SK-N-MC (cell line): ENCODE measurements around the gene TM9SF1.

Experiments
- DNase-seq: peaks from one replicate; pipeline ENCODE4 v3.0.0-alpha.2; 2011; ENCODE audit warnings: low read depth, low spot score
- H3K27ac ChIP-seq: fragments of 200-600 bp; sonication (generic); 2 replicates; pipeline ENCODE4 v1.5.1; 2016; ENCODE audit warnings: mixed run types
- H3K36me3 ChIP-seq: fragments of 200-600 bp; sonication (generic); 2 replicates; pipeline ENCODE4 v1.6.1; 2017; ENCODE audit warnings: antibody characterized with exemption, low read length, mixed read lengths; ENCODE audit not compliant: insufficient read depth
- H3K4me3 ChIP-seq: fragments of 200-600 bp; sonication (generic); 2 replicates; pipeline ENCODE4 v1.5.1; 2016
- H3K9ac ChIP-seq: fragments of 200-600 bp; sonication (generic); 2 replicates; pipeline ENCODE4 v1.8.0; 2017; ENCODE audit warnings: mixed run types, mixed read lengths; ENCODE audit not compliant: insufficient read length
- H3K9me3 ChIP-seq: fragments of 200-600 bp; sonication (generic); 2 replicates; pipeline ENCODE4 v1.6.1; 2017; ENCODE audit warnings: low read depth, mild to moderate bottlenecking, antibody characterized with exemption, low read length, moderate library complexity, mixed read lengths
- EZH2 ChIP-seq: fragments of 200-600 bp; sonication (generic); IDR thresholded peaks from one replicate; pipeline ENCODE4 v1.6.1; 2017; ENCODE audit warnings: antibody characterized with exemption
- FOXP2 ChIP-seq: optimal IDR thresholded peaks from 2 replicates; pipeline ENCODE3; 2011; ENCODE audit warnings: mild to moderate bottlenecking, moderate library complexity; ENCODE audit not compliant: insufficient read depth; ENCODE audit errors: extremely low read length, control extremely low read depth
- POLR2AphosphoS5 ChIP-seq: IDR thresholded peaks from 2 replicates; pipeline ENCODE4 v1.6.1; 2012; ENCODE audit warnings: mild to moderate bottlenecking, low read depth, low read length, borderline replicate concordance

TM9SF1 gene

GRCh38 chr14:24159777-24160498, 35.3 kb downstream of the TM9SF1 start:
- Histone ChIP-seq H3K27ac (no peak overlapping the region), H3K4me3 (no peak overlapping the region), H3K9me3 (no peaks in the 10 kb centered on the region), H3K9ac (no peak overlapping the region), H3K36me3 (peaks cover 41% of the 10 kb centered on the region)
- DNase-seq = no peak
- TF ChIP-seq EZH2 = no peak
- no peak for TF ChIP-seq POLR2AphosphoS5
- no peak for TF ChIP-seq FOXP2

GRCh38 chr14:24157331-24157730, 37.9 kb downstream of the TM9SF1 start:
- Histone ChIP-seq H3K36me3 (peaks cover 46% of the 10 kb centered on the region), H3K27ac (no peak overlapping the region), H3K9me3 (no peaks in the 10 kb centered on the region), H3K4me3 (no peak overlapping the region), H3K9ac (no peak overlapping the region)
- DNase-seq = no peak
- no peak for TF ChIP-seq EZH2
- no peak for TF ChIP-seq POLR2AphosphoS5
- no peak for TF ChIP-seq FOXP2

- no peak for DNase-seq
- TF ChIP-seq FOXP2 (no peak), EZH2 (no peak)
- no peak overlapping the region for H3K4me3 ChIP-seq
- H3K27ac ChIP-seq = no peak overlapping the region
- no peak overlapping the region for H3K9ac ChIP-seq
- no peaks in the 10 kb centered on the region for H3K9me3 ChIP-seq
- peaks cover 48% of the 10 kb centered on the region for H3K36me3 ChIP-seq
Measured at GRCh38 chr14:24156840-24157239, 38.4 kb downstream of the TM9SF1 start.

GRCh38 chr14:24155100-24155499, 40.1 kb downstream of the TM9SF1 start:
- Histone ChIP-seq H3K4me3 (no peak overlapping the region), H3K36me3 (peaks cover 58% of the 10 kb centered on the region), H3K9ac (no peak overlapping the region), H3K9me3 (no peaks in the 10 kb centered on the region), H3K27ac (no peak overlapping the region)
- DNase-seq = no peak
- TF ChIP-seq POLR2AphosphoS5 (no peak), FOXP2 (no peak), EZH2 (no peak)

GRCh38 chr14:24151404-24152080, 43.7 kb downstream of the TM9SF1 start:
- TF ChIP-seq POLR2AphosphoS5 = no peak
- TF ChIP-seq FOXP2 = no peak
- TF ChIP-seq EZH2 = no peak
- peaks cover 43% of the 10 kb centered on the region; the same call in 1 of the 2 replicates for H3K36me3 ChIP-seq
- no peak overlapping the region for H3K27ac ChIP-seq

GRCh38 chr14:24150993-24151392, 44.2 kb downstream of the TM9SF1 start:
- DNase-seq = no peak
- Histone ChIP-seq H3K9me3 (no peaks in the 10 kb centered on the region), H3K36me3 (peaks cover 43% of the 10 kb centered on the region; the same call in 1 of the 2 replicates), H3K27ac (no peak overlapping the region), H3K4me3 (no peak overlapping the region), H3K9ac (no peak overlapping the region)
- no peak for TF ChIP-seq POLR2AphosphoS5

More at GRCh38 chr14:24151404-24152080, 43.7 kb downstream of the TM9SF1 start:
- no peak for DNase-seq
- H3K9me3 ChIP-seq = no peaks in the 10 kb centered on the region
- H3K4me3 ChIP-seq = no peak overlapping the region
- H3K9ac ChIP-seq = no peak overlapping the region

GRCh38 chr14:24150567-24150966, 44.7 kb downstream of the TM9SF1 start:
- Histone ChIP-seq H3K4me3 (no peak overlapping the region), H3K9ac (no peak overlapping the region), H3K36me3 (peaks cover 39% of the 10 kb centered on the region; the same call in 1 of the 2 replicates), H3K9me3 (no peaks in the 10 kb centered on the region), H3K27ac (no peak overlapping the region)
- DNase-seq = no peak
- TF ChIP-seq FOXP2 (no peak), POLR2AphosphoS5 (no peak), EZH2 (no peak)

- Histone ChIP-seq H3K9me3 (no peaks in the 10 kb centered on the region), H3K27ac (no peak overlapping the region), H3K4me3 (no peak overlapping the region), H3K9ac (no peak overlapping the region), H3K36me3 (peaks cover 34% of the 10 kb centered on the region; the same call in 1 of the 2 replicates)
- TF ChIP-seq POLR2AphosphoS5 = no peak
- TF ChIP-seq FOXP2 = no peak
- no peak for TF ChIP-seq EZH2
- no peak for DNase-seq
Measured at GRCh38 chr14:24150061-24150460, 45.2 kb downstream of the TM9SF1 start.

- H3K4me3 ChIP-seq = no peak overlapping the region
- no peaks in the 10 kb centered on the region for H3K9me3 ChIP-seq
- no peak for DNase-seq
- no peak overlapping the region for H3K9ac ChIP-seq
- H3K36me3 ChIP-seq = peaks cover 28% of the 10 kb centered on the region; the same call in 1 of the 2 replicates
- no peak for TF ChIP-seq POLR2AphosphoS5
- no peak for TF ChIP-seq EZH2
- no peak for TF ChIP-seq FOXP2
- H3K27ac ChIP-seq = no peak overlapping the region
Measured at GRCh38 chr14:24149302-24149969, 45.8 kb downstream of the TM9SF1 start.
